Activated B cell treated with CpG ODN at 0.5 μM for 24 hours (primary cell): ENCODE results near the gene ATG4D. TPM values are rescaled to one million over a fixed set of nuclear protein-coding genes. Genes with fewer than 3 reads are reported as not detected.
A peak's percentile ranks its signal among the peaks of the same experiment; 100 is the strongest.

Experiments
- ATAC-seq: fragments of 200-7000 bp; cut with Tn5 transposase; one replicate; pipeline ENCODE4 v1.10.0; 2021; ENCODE audit warnings: low read depth, mild to moderate bottlenecking, moderate library complexity
- CTCF ChIA-PET: fragments of 350-600 bp; sonication (Branson Sonifier 250); formaldehyde crosslinking; loops from one replicate; lab custom pipeline; 2021; ENCODE audit warnings: antibody characterized with exemption; lab: Charles Lee
- POLR2A ChIA-PET: fragments of 350-600 bp; sonication (Branson Sonifier 250); formaldehyde crosslinking; loops from one replicate; lab custom pipeline; 2021; ENCODE audit warnings: antibody characterized with exemption; lab: Charles Lee
- DNase-seq: peaks from one replicate; pipeline ENCODE4 v3.0.0; 2022
- H3K27ac Mint-ChIP-seq: one replicate; pipeline ENCODE4 v1.8.0; 2020; ENCODE audit warnings: mixed read lengths
- H3K27me3 Mint-ChIP-seq: one replicate; pipeline ENCODE4 v1.8.0; 2021; ENCODE audit warnings: mixed read lengths
- H3K36me3 Mint-ChIP-seq: one replicate; pipeline ENCODE4 v1.8.0; 2021; ENCODE audit warnings: low read depth, mixed read lengths
- H3K4me1 Mint-ChIP-seq: one replicate; pipeline ENCODE4 v1.8.0; 2021; ENCODE audit warnings: mixed read lengths
- H3K4me3 Mint-ChIP-seq: one replicate; pipeline ENCODE4 v1.8.0; 2020; ENCODE audit warnings: mild to moderate bottlenecking, mixed read lengths
- H3K9me3 Mint-ChIP-seq: one replicate; pipeline ENCODE4 v1.8.0; 2020; ENCODE audit warnings: mixed read lengths
- intact Hi-C: fragments of 100-400 bp; cut with micrococcal nuclease; formaldehyde crosslinking; loops from one replicate; pipeline ENCODE4 v1.15.1; 2024
- total RNA-seq: library from RNA; stranded (reverse); gene quantifications from 2 replicates; pipeline ENCODE4 v1.2.3, GENCODE V29; 2022
- TF ChIP-seq, protein P1 (sequence below): fragments of 200-600 bp; IDR thresholded peaks from one replicate; pipeline ENCODE4 v1.8.0; 2022; ENCODE audit warnings: antibody characterized with exemption, mild to moderate bottlenecking

The ATG4D gene
- total RNA-seq, 1 donor from 2014 or later, result 39.1 TPM

DNA sequence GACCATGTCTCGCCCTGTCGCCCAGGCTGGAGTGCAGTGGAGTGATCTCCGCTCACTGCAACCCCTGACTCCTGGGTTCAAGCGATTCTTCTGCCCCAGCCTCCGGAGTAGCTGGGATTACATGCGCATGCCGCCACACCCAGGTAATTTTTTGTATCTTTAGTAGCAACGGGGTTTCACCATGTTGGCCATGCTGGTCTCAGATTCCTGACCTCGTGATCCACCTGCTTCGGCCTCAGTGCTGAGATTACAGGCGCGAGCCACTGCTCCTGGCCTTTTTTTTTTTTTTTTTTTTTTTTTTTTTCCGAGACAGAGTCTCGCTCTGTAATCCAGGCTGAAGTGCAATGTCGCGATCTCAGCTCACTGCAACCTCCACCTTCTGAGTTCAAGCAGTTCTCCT is 35.7 kb upstream of the ATG4D start:
- Mint-ChIP-seq H3K4me1 (peaks cover 6% of the 10 kb centered on the region), H3K36me3 (no peaks in the 10 kb centered on the region), H3K27ac (no peak overlapping the region), H3K9me3 (no peaks in the 10 kb centered on the region), H3K4me3 (no peak overlapping the region), H3K27me3 (peaks cover 2% of the 10 kb centered on the region)
- TF ChIP-seq, protein P1, sequence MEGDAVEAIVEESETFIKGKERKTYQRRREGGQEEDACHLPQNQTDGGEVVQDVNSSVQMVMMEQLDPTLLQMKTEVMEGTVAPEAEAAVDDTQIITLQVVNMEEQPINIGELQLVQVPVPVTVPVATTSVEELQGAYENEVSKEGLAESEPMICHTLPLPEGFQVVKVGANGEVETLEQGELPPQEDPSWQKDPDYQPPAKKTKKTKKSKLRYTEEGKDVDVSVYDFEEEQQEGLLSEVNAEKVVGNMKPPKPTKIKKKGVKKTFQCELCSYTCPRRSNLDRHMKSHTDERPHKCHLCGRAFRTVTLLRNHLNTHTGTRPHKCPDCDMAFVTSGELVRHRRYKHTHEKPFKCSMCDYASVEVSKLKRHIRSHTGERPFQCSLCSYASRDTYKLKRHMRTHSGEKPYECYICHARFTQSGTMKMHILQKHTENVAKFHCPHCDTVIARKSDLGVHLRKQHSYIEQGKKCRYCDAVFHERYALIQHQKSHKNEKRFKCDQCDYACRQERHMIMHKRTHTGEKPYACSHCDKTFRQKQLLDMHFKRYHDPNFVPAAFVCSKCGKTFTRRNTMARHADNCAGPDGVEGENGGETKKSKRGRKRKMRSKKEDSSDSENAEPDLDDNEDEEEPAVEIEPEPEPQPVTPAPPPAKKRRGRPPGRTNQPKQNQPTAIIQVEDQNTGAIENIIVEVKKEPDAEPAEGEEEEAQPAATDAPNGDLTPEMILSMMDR, result no peak
- ATAC-seq, result no peak
- DNase-seq, result no peak
- POLR2A ChIA-PET, result interaction anchor here (0.6 to 1.3 kb wide), 4 partner anchors 58 to 224 kb away, joined by 3 to 8 read pairs (median 4); partner anchors contain the start of gene KRI1
- intact Hi-C loops, result no loop called here
- CTCF ChIA-PET, result no interaction called here

DNA sequence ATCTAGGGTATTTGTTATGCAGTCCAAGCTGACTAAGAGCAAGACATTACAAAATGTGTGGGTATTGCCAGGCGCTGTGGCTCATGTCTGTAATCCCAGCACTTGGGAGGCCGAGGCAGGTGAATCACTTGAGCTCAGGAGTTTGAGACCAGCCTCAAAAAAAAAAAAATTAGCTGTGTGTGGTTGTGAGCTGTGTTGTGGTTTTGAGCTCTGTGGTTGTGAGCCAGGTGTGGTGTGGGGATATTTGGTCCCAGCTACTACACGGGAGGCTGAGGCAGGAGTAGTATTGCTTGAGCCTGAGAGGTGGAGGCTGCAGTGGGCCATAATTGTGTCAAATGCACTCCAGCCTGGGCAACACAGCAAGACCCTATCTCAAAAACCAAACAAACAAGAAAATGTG is 35.0 kb upstream of the ATG4D start:
- Mint-ChIP-seq H3K36me3 (no peaks in the 10 kb centered on the region), H3K4me1 (peaks cover 9% of the 10 kb centered on the region), H3K9me3 (no peaks in the 10 kb centered on the region), H3K27me3 (peaks cover 8% of the 10 kb centered on the region), H3K4me3 (no peak overlapping the region), H3K27ac (no peak overlapping the region)
- DNase-seq (no peak), ATAC-seq (no peak)
- TF ChIP-seq, protein P1, result no peak
- POLR2A ChIA-PET, result interaction anchor here (0.6 to 1.3 kb wide), 2 partner anchors 57 to 224 kb away, joined by 3 to 4 read pairs; partner anchors contain the start of gene KRI1
- CTCF ChIA-PET, result no interaction called here
- intact Hi-C loops, result no loop called here

DNA sequence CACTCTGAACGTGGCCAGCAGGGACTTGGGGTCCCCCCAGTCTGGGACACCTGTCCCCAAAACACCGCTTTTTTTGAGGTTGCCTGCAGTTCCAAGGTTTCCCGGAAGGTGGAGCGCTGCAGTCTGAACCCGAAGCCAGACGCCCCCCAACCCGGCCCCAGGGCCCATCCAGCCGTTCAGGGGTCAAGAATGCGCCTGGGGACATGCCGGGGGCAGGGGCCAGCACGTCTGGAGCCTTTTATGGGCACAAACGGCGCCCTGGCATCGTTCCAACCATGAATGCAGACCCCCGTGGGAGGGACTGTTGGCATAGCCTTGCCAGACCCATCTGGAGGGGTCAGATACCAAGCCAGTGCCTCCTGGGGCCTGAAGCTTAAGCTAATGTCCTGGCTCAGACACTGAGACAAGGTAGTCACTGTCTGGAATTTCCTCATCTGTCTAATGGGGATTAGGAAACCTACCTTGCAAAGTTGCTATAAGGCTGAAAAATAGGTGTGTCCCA is 33.4 kb upstream of the ATG4D start:
- TF ChIP-seq, protein P1, result peak; percentile 35
- ATAC-seq (peak; percentile 38), DNase-seq (peak; percentile 61)
- ChIA-PET CTCF (interaction anchor here (1.0 kb wide), 1 partner anchor 149 kb away, joined by 3 read pairs; no protein-coding TSS in a partner anchor), POLR2A (interaction anchor here (0.6 to 0.7 kb wide), 2 partner anchors 33 to 144 kb away, joined by 5 to 7 read pairs; no protein-coding TSS in a partner anchor)
- Mint-ChIP-seq H3K36me3 (no peaks in the 10 kb centered on the region), H3K27me3 (peaks cover 16% of the 10 kb centered on the region), H3K4me3 (no peak overlapping the region), H3K9me3 (no peaks in the 10 kb centered on the region), H3K27ac (no peak overlapping the region), H3K4me1 (peaks cover 13% of the 10 kb centered on the region)
- intact Hi-C loops, result loop anchor here (5.0 kb wide), 1 partner anchor 187 kb away; no protein-coding TSS in a partner anchor

DNA sequence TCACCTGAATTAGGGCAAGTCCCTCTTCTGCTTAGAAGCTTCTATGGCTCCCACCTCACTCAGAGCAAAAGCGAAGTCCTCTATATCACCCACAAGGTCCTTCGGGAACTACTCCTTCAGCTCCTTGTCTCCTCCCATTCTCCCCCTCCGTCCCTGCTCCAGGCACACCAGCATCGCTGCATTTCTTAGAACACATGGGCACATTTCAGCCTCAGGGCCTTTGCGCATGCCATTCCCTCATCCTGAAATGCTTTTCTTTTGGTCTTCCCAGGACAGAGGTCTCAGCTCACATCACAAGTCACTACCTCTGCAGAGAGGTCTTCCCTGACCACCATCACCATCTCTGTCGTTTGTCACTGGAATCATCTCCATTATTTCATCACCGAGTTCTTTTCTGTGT is 30.5 kb upstream of the ATG4D start:
- Mint-ChIP-seq H3K27me3 (peaks cover 31% of the 10 kb centered on the region), H3K4me1 (peaks cover 20% of the 10 kb centered on the region), H3K9me3 (no peaks in the 10 kb centered on the region), H3K36me3 (no peaks in the 10 kb centered on the region), H3K4me3 (no peak overlapping the region), H3K27ac (peak overlapping the region; percentile 7)
- DNase-seq (no peak), ATAC-seq (no peak)
- CTCF ChIA-PET, result interaction anchor here (1.2 kb wide), 1 partner anchor 186 kb away, joined by 5 read pairs; no protein-coding TSS in a partner anchor
- POLR2A ChIA-PET, result no interaction called here
- TF ChIP-seq, protein P1, result no peak
- intact Hi-C loops, result loop anchor here (5.0 kb wide), 1 partner anchor 184 kb away; no protein-coding TSS in a partner anchor

DNA sequence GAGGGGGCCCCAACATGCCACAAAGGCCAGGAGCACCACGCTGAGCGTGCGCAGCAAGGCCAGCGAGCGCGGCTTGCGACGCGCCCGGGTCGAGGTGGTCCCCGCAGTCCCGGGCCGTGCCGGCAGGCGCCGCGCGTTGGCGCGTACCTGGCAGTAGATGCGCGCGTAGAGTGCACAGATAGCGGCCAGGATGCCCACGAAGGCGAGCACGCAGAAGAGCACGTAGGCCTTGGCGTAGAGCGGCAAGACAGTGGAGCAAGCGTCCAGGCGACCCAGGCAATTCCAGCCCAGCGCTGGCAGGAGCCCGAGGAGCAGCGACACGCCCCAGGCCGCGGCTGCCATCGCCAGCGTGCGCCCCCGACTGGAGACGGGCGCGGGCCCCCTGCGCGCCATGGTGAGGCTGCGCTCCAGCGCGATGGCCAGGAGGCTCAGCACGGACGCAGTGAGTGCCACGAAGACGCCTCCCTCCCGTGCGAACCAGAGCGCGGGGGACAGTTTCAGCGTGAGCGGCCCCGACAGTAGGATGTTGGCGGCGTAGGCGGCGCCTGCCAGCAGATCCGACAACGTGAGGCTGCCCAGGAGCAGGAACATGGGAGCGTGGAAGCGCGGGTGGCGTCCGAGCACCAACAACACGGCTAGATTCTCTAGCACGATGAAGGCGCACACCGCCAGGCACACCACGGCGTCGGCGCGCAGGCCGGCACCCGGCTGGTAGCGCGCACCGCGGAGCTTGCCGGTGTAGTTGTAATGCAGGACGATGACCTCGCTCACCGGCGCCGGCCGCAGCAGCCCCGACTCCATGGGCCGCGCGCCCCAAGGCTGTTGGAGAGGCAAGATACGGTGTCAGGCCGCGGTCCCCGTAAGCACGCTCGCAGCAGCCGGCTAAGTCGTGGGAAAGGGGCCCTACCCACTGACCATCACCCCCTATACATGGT is 29.2 kb upstream of the ATG4D start:
- Mint-ChIP-seq H3K27me3 (peaks cover 43% of the 10 kb centered on the region), H3K4me1 (peaks cover 32% of the 10 kb centered on the region), H3K27ac (no peak overlapping the region), H3K4me3 (no peak overlapping the region), H3K36me3 (no peaks in the 10 kb centered on the region), H3K9me3 (no peaks in the 10 kb centered on the region)
- POLR2A ChIA-PET, result no interaction called here
- DNase-seq (peak; percentile 23), ATAC-seq (no peak)
- TF ChIP-seq, protein P1, result no peak
- intact Hi-C loops, result loop anchor here (5.0 kb wide), 1 partner anchor 183 kb away; no protein-coding TSS in a partner anchor
- CTCF ChIA-PET, result no interaction called here
